ENCODE results near the gene CRABP2. TPM values are rescaled to one million over a fixed set of nuclear protein-coding genes. Genes with fewer than 3 reads are reported as not detected.

CRABP2 gene
- total RNA-seq, 1 experiment from 2014 or later, result 209 TPM

DNA sequence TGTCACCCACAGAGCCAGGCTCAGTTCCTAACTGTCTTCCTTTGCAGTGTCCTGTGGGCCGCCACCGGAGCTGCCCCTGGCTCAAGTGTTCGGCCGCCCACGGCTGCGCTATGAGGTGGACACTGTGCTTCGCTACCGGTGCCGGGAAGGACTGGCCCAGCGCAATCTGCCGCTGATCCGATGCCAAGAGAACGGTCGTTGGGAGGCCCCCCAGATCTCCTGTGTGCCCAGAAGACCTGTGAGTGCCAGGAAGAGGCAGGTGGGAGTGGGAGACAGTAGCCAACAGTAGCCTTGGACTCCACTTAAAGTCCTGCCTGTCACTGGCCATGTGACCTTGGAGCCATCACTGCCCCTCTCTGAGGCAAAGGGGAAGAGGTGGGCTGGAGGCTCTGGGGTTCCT lies 46.9 kb downstream of the CRABP2 start (continued):
- TF ChIP-seq EGR1 (IDR thresholded peaks at IDR 0.05; ENCODE audit: low read depth) (no peak), CBX3 (IDR thresholded peaks at IDR 0.05; ENCODE audit: low read depth) (no peak), JUND (IDR thresholded peaks at IDR 0.05) (no peak), EZH2 (IDR thresholded peaks at IDR 0.05) (no peak), EZH2phosphoT487 (IDR thresholded peaks at IDR 0.05; ENCODE audit: borderline replicate concordance) (no peak)
- TF ChIP-seq, protein P1, sequence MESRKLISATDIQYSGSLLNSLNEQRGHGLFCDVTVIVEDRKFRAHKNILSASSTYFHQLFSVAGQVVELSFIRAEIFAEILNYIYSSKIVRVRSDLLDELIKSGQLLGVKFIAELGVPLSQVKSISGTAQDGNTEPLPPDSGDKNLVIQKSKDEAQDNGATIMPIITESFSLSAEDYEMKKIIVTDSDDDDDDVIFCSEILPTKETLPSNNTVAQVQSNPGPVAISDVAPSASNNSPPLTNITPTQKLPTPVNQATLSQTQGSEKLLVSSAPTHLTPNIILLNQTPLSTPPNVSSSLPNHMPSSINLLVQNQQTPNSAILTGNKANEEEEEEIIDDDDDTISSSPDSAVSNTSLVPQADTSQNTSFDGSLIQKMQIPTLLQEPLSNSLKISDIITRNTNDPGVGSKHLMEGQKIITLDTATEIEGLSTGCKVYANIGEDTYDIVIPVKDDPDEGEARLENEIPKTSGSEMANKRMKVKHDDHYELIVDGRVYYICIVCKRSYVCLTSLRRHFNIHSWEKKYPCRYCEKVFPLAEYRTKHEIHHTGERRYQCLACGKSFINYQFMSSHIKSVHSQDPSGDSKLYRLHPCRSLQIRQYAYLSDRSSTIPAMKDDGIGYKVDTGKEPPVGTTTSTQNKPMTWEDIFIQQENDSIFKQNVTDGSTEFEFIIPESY (IDR thresholded peaks at IDR 0.05; ENCODE audit: extremely low read depth, insufficient replicate concordance, low read length), result no peak

GRCh38 chr1:156657741-156658319 lies 47.6 kb downstream of the CRABP2 start:
- TF ChIP-seq, protein P1 (IDR thresholded peaks at IDR 0.05; ENCODE audit: extremely low read depth, insufficient replicate concordance, low read length), result no peak
- no peak for TF ChIP-seq ELF1 (IDR thresholded peaks at IDR 0.05; ENCODE audit: borderline replicate concordance, low read depth)
- no peak for TF ChIP-seq CBX3 (IDR thresholded peaks at IDR 0.05; ENCODE audit: low read depth)
- no peak for TF ChIP-seq ZFX (IDR thresholded peaks at IDR 0.05)
- TF ChIP-seq CTCF (IDR thresholded peaks at IDR 0.05 in 2 of 3, conservative IDR thresholded peaks at IDR 0.05 in 1 of 3; ENCODE audit: borderline replicate concordance in 1 of 3, insufficient read depth in 1 of 3, low read depth in 2 of 3, low read length in 2 of 3), result no peak
- TF ChIP-seq SRF (IDR thresholded peaks at IDR 0.05; ENCODE audit: low read depth), result no peak
- no peak for TF ChIP-seq JUND (IDR thresholded peaks at IDR 0.05)
- no peak for TF ChIP-seq EGR1 (IDR thresholded peaks at IDR 0.05; ENCODE audit: low read depth)
- TF ChIP-seq EZH2phosphoT487 (IDR thresholded peaks at IDR 0.05; ENCODE audit: borderline replicate concordance), result no peak
- TF ChIP-seq YY1 (IDR thresholded peaks at IDR 0.05; ENCODE audit: extremely low read depth, insufficient replicate concordance, low read depth, low read length), result no peak
- no peak for TF ChIP-seq ATF3 (IDR thresholded peaks at IDR 0.05)
- TF ChIP-seq EZH2 (IDR thresholded peaks at IDR 0.05), result no peak
- TF ChIP-seq ZNF274 (IDR thresholded peaks at IDR 0.05; ENCODE audit: low read depth, low read length), result no peak
- TF ChIP-seq POLR2AphosphoS5 (IDR thresholded peaks at IDR 0.05; ENCODE audit: low read depth, low read length), result no peak; the same call in 1 of the 2 replicates
- H3K9me2 ChIP-seq (ENCODE audit: insufficient read depth), result no peaks in the 10 kb centered on the region
- ATAC-seq (no peak), DNase-seq (ENCODE audit: low read depth, low spot score) (no peak)
- H3K9me3 ChIP-seq (ENCODE audit: control insufficient read depth in 1 of 2, insufficient read depth in 1 of 2, low read depth in 1 of 2, low read length in 2 of 2), result no peaks in the 10 kb centered on the region
- peak overlapping the region; percentile 99; the same call in 1 of the 2 replicates for H3K27ac ChIP-seq (ENCODE audit: low read depth, low read length)
- RAD21 ChIA-PET (ENCODE audit: low non-redundant PET in 1 of 2, low total read pairs in 2 of 2, uncharacterized antibody in 2 of 2, unreplicated experiment in 2 of 2), result no interaction called here
- peaks cover 10% of the 10 kb centered on the region; the same call in 1 of the 2 replicates for H4K20me1 ChIP-seq (ENCODE audit: insufficient read depth)
- peak overlapping the region; percentile 94 for H3K4me2 ChIP-seq (ENCODE audit: low read length)
- POLR2A ChIA-PET, result interaction anchor here (0.7 kb wide), 1 partner anchor 13 kb away, joined by 3 read pairs; no protein-coding TSS in a partner anchor
- H3K27me3 ChIP-seq (ENCODE audit: insufficient read depth, low read length), result no peaks in the 10 kb centered on the region
- BruUV-seq (replicated peaks), result no TSS peak
- peaks cover 31 to 54% of the 10 kb centered on the region in 2 experiments for H3K4me1 ChIP-seq (ENCODE audit: control insufficient read depth in 1 of 2, insufficient read depth in 2 of 2, low read length in 2 of 2)
- peaks cover 20 to 39% of the 10 kb centered on the region in 2 experiments for H3K36me3 ChIP-seq (ENCODE audit: control insufficient read depth in 1 of 2, insufficient read depth in 2 of 2, low read length in 2 of 2)
- peaks cover 84% of the 10 kb centered on the region for H3K79me2 ChIP-seq (ENCODE audit: insufficient read depth, low read length)
- CTCF ChIA-PET, result interaction anchor here (0.9 to 1.2 kb wide), 5 partner anchors 19 to 68 kb away, joined by 3 to 10 read pairs (median 4); partner anchors contain the start of genes CRABP2 and NES
- H3K9ac ChIP-seq (ENCODE audit: low read length), result no peak overlapping the region
- 0 out of 4 replicates have a peak overlapping the region, but pooled peaks of 1 of the 2 experiments have one; percentile 19 for H3K4me3 ChIP-seq (replicated peaks in 1 of 2; ENCODE audit: low read depth in 1 of 2, low read length in 2 of 2)
- intact Hi-C loops (cut with micrococcal nuclease), result loop anchor here (1.0 kb wide), 1 partner anchor 31 kb away; no protein-coding TSS in a partner anchor
- no peak overlapping the region for H2AFZ ChIP-seq (ENCODE audit: low read depth, low read length, poor library complexity, severe bottlenecking)

All from HCT116 (cell line).